GM18511 (cell line): ENCODE measurements around the gene PLXDC1.
"Not testable (repeated sequence)": the region's sequence is repeated elsewhere in the genome, so short reads cannot be mapped to it uniquely, and the experiment has no call there.

Experiments used
- ATAC-seq: cut with Tn5 transposase; IDR thresholded peaks from one replicate; pipeline ENCODE4 v1.9.1; 2021; ENCODE audit warnings: mild to moderate bottlenecking, moderate library complexity; ENCODE audit not compliant: unreplicated experiment

PLXDC1 gene

GRCh38 chr17:39071573-39071972 lies 79.9 kb downstream of the PLXDC1 start:
- ATAC-seq = no peak

- ATAC-seq = no peak
These were observed 82.2 kb downstream of the PLXDC1 start for GRCh38 chr17:39069114-39069756.

GRCh38 chr17:39064819-39065218 lies 86.6 kb downstream of the PLXDC1 start:
- no peak for ATAC-seq

- no peak for ATAC-seq
These were observed 87.1 kb downstream of the PLXDC1 start for GRCh38 chr17:39064374-39064773.

GRCh38 chr17:39063681-39064069 lies 87.8 kb downstream of the PLXDC1 start:
- ATAC-seq = no peak

GRCh38 chr17:39062846-39063680 lies 88.4 kb downstream of the PLXDC1 start:
- no peak for ATAC-seq

- no peak for ATAC-seq
These were observed 92.9 kb downstream of the PLXDC1 start for GRCh38 chr17:39058524-39058923.

- ATAC-seq = no peak
These were observed 93.7 kb downstream of the PLXDC1 start for GRCh38 chr17:39057701-39058206.

GRCh38 chr17:39054111-39054645 lies 97.3 kb downstream of the PLXDC1 start:
- ATAC-seq = no peak

GRCh38 chr17:39052423-39052822 lies 99.0 kb downstream of the PLXDC1 start:
- not testable (repeated sequence) for ATAC-seq

GRCh38 chr17:39051001-39051585 lies 100.3 kb downstream of the PLXDC1 start:
- ATAC-seq = no peak

- ATAC-seq = no peak
These were observed 105.3 kb downstream of the PLXDC1 start for GRCh38 chr17:39045948-39046679.

- ATAC-seq = no peak
These were observed 115.4 kb downstream of the PLXDC1 start for GRCh38 chr17:39036009-39036408.

- ATAC-seq = not testable (repeated sequence)
These were observed 115.9 kb downstream of the PLXDC1 start for GRCh38 chr17:39035578-39035977.

GRCh38 chr17:39028690-39029089 lies 122.7 kb downstream of the PLXDC1 start:
- ATAC-seq = no peak

- ATAC-seq = no peak
These were observed 123.9 kb downstream of the PLXDC1 start for GRCh38 chr17:39027455-39028035.

GRCh38 chr17:39026980-39027451 lies 124.4 kb downstream of the PLXDC1 start:
- no peak for ATAC-seq

- ATAC-seq = not testable (repeated sequence)
These were observed 125.1 kb downstream of the PLXDC1 start for GRCh38 chr17:39026346-39026745.

- ATAC-seq = no peak
These were observed 128.5 kb downstream of the PLXDC1 start for GRCh38 chr17:39022924-39023323.

GRCh38 chr17:39020037-39020436 lies 131.4 kb downstream of the PLXDC1 start:
- ATAC-seq = not testable (repeated sequence)
